GM21529 (cell line): ENCODE data around the gene MINDY4.

Experiments
- ATAC-seq: cut with Tn5 transposase; IDR thresholded peaks from one replicate; pipeline ENCODE4 v1.9.1; 2021; ENCODE audit not compliant: unreplicated experiment

The MINDY4 gene

DNA sequence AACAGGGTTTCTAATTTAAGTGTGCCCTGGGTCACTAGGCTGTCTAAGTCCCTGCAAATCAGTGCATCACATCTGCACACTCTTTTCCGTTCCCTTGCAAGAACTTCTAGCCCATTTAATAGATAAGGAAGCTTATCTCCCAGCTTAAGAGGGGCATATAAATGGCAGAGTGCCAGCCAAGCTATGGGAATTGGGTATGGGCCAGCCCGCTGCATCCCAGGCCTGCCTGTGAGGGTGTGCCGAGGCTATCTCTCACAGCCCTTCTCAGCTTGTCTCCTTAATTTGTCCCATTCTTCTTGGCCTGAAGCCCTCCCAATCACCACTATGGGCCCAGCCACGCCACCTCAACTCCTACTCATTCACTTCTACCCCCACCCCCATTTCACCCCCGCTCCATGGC, 155.1 kb downstream of the MINDY4 start:
- ATAC-seq: no peak

DNA sequence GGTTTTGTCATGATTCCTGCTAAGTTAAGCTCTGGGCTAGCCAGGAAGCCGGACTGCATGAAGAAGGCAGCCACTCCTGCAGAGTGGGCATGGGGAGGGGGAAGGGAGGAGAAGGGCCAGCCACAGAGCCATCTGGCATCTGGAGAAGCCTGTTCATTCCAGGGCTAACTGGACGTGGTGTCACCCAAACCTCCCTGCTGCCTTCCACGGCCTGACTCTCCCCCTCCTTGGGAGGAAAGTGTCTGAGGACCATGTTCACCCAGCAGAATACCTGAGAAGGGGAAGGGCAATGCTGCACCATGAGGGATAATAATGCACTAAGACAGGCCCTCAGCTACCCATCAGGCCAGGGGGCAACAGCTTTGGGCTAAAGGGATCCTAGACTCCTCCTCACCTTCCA, 155.8 kb downstream of the MINDY4 start:
- no peak for ATAC-seq

DNA sequence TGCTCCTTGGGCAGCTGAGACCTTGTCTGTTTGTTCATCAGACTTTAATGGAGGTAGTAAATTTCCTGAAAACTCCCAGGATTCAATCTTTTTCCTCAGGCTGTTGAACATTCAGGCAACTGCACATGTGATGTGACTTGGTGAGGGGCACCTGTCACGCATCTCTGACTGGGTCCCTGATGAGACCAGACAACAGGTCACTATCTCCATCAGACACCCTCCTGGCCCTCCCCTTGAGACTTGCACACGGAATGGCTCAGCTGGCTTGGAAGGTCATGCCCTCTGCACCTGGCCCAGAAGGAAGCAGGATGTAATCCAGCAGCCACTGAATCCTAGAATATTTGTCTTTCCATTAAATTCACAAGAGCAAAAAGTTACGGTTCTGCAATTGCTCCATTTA, 156.3 kb downstream of the MINDY4 start:
- ATAC-seq: no peak

DNA sequence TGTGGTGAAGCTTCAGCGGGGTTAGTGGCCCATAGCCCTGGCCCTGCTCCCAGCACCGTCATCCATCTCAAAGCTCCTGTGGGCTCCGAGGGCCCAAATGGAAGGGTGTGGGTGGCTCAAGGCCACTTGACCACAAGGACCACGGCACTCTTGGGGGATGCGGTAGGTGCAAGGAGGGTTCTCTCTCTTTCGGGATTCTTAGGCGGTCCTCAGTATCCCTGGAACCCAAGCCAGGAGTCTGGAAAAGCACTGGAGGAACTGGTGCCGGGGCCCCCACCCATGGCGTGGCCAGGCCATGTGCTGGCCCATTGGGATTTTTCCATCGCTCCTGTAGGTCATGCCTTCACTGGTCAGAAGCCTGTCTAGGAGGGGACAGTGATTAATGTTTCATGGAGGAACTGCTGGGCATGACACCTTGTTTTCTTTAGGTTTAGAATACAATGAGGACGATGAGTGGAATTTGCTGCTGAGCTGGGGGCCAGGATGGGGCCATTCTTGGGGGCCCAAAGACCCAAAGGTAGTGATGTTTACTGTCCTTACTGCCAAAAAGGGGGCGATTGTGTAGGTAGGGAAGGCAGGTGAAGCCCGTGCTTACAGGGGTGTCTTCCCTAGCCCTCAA, 157.1 kb downstream of the MINDY4 start:
- no peak for ATAC-seq

DNA sequence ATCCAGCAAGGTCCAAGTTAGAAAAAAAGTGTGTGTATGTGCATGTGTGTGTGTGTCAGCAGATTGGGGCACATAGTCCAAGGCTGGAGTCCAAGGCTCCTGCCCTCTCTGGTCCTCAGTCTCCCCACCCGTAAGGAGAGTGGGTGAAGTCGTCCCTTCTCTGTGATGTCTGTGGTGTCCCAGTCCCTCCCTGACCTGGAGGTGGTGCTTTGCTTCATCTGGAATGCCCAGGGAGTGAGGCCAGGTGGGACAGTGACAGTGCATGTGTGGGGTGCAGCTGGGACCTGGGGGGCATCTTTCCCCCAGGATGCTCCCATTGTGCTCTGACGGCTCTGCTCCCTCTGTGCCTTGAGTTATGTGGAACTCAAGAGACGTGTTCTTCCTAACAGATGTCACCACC, 158.5 kb downstream of the MINDY4 start:
- no peak for ATAC-seq

DNA sequence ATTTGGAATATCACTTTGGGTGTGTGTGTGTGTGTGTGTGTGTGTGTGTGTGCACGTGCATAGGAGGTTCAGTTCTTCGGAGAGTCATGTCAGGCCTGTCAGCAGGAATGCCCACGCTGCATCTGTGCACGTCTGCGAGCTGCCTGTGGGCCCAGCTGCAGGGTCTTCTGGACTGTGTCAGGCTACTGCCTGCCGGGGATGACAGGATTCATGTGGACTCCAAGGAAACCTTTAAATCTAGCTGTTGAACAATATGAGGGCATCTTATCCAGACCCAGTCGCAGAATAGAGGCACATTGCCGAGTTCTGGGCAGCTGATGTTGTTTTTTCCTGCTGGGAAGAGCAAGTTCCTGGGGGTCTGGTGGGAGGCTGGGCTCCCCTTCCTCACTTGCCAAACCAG, 159.4 kb downstream of the MINDY4 start:
- no peak for ATAC-seq

DNA sequence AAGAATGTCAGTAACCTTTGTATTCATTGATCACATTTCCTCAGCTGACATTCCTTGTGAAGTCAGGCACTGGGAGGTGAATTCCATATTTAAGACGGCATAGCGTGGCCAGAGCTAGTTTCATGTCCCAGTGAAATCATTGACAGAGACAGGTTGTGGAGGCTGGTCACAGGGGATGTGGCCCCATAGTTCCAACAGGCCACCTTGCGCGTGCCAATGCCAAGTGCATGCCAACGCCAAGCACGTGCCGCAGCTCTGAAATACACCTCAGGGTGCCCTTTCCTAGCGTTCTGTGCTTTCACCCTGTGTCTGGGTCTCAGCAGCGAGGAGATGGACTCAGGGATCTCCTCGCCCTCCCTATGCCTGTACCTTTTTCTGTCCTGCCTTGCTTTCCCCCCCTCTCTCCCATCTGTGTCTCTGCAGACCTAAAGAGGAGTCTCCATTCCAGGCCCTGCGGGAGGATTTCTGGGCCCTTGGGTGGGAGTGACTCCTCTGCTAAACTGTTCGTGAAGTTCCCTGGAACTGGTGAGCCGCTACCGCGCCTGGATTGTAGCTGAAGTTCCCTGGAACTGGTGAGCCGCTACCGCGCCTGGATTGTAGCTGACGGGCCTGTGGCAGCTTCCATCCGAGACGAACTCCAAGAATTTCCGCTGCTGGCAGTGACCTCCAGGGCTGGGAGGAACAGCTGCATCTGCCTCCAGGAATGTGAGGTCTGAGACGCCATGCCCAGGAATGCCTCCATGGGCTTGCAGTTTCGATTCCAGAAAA, 160.1 kb downstream of the MINDY4 start:
- no peak for ATAC-seq

DNA sequence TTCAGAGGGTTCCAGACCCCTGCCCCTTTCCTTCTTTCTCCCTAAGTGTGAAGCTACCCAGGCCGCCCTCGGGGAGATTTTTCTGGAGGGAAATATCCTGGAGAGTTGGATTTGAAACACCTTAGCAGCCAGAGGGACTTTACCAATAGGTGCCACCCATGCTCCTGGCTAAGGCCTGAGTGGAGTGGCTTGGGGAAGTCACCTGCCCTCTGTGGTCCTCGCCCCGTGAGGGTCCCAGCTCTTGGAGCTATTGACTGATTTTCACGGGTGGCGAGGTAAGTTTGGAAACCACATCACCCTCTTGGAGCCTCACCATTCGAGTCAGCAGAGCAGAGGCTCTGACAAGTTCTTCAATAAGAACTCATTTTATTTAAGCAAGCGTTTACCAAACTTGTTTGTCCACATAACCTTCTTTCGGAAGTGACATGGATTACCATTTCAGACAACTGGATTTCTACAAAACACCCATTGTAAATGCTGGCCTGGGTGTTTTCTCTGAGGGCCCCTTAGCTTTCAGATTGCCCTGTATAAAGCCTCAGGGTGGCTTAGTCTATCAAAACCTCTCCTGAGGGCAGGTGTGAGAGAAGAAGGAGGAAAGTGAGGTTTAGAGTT, 160.8 kb downstream of the MINDY4 start:
- no peak for ATAC-seq

DNA sequence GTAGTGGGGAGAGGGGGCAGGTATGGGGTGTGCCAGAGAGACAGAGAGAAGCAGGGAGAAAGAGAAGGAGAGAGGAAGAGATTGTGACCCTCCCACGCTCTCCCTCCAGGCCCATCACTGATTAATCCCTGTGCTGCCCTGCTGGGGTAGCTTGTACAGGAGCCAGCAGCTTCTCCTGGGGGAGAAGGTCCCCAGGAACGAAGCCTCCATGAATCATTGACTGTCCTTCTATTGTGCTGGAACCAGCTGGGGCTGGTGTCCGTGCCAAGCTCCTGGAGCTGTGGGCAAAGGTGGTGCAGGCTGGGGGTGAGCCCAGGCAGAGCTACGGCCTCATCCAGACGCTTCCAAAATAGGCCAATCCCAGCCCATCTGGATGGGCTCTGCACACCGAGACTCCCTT, 161.3 kb downstream of the MINDY4 start:
- no peak for ATAC-seq

DNA sequence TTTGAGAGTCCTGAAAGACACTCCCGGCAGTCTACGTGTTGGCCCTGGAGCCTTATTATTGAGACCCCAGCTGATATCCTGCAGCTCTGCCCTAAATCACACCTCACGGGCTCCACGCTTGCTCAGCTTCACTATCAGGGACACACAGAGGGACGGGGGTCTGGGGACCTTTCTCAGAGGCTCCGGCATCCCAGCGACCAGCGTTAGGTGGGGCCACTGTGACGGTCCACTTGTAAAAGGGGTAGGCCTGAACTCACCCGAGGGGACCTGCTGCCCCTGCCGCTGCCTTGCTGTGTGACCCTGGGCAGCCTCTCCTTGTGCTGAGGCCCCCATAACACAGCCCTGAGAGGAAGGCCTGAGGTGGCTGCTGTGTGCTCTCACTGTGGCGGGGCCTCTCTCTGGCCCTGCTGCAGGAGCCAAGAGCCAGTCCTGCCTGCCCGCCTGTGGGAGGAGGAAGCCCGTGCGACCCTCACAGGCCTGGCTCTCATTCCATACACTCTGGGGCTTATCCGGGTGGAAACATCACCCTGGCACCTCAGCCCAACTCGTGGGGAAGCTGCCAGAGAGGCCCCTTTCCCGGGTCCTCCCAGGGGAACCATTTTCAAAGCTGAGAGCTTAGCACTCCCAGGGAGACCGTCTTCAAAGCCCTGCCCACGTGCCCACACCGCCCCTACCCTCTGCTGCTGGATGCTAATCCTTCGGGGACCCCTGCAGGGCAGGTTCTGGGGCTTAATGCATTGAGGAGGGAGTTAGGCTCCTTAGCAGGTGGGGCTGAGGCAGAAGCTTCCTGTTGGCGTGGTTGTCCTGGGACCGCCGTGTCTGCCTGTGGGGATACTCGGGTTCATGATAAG, 162.1 kb downstream of the MINDY4 start:
- ATAC-seq: no peak

DNA sequence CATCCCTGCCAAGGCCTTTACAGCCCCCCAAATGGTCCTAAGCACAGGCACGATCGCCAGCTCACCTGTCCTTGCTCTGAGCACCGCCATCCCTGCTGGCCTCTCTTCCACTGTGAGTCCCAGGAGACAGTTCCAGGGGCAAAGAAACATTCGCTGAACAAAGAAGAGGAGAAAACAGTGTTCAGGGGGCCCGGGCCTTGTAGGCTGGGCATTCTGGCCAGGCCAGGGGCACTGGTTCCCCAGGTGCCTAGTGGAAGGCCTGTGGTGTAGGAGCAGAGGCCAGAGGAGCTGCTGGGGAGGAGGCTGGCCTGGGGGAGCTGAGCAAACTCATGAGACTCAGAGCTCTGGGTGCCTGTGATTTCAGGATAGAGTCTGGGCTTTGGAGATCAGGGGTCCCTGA, 163.0 kb downstream of the MINDY4 start:
- no peak for ATAC-seq

DNA sequence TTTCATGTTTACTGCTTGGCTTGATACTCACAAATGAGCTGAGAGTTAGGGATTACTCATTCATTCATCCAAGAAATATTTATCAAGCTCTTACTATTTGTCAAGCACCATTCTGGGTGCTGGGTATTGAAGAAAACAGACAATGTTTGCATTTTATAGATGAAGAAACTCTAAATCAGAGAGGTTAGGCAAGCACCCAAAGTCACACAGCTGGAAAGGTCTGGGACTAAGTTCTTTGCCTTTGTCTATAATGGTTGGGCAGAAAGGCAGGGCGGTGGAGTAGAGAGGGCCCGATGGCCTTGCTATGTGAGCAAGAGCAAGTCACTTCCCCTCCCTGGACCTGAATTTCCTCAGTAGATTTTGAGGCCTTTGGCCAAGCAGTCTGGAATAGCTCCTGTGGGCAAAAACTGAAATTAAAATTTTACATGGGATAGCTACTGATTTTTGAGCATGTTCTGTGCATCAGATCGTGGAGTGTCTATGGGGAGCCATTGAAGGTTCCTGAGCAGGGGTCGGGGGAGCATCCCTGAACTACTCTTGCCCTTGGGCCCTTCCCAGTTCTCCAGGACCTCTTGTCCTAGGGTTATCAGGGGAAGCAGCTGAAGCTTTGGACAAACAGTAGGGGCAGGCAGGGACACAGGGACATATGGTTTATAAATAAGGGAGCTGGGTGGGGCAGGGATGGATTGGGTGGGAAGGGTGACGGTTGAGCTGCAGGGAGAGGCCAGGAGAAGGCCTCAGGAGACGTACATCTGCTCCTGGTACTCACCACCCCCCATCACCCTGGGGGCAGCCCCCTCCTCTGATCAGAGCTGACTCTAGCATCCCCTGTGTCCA, 163.7 kb downstream of the MINDY4 start:
- ATAC-seq: no peak

DNA sequence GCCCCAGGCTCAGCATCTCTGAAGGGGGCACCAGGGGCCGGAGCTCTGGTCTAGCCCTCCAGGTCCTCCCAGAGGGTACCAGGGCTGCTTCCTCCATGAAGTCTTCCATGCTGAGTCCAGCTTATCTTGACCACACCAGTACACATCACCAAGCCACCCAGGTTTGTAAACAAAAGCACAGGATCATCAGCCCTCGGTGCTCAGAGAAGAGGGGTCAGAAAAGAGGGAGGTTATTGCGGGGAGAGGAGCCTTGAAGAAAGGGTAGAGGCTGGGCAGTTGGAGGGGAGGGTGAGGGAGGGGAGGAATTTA, 164.3 kb downstream of the MINDY4 start:
- no peak for ATAC-seq

DNA sequence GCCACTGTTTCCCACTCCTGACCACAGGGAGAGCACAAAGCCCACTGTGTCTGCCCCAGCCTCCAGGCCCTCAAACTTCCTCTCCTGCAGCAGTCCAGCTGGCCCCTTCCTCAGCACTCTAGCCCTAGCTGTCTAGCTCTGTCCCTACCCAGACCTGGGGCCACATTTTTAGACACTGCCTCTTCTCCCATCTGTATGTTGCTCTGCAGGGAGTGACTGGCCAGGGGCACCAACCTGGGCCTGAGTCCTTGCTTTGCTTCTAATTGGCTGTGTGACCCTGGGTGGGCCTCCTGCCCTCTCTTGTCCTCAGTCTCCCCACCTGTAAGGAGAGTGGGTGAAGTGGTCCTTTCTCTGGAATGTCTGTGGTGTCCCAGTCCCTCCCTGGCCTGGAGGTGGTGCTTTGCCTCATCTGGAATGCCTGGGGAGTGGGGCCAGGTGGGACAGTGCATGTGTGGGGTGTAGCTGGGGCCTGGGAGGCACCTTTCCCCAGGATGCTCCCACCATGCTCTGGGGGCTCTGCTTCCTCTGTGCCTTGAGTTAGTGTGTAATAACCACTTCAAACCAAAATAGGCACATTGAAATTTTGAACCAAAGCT, 165.5 kb downstream of the MINDY4 start:
- no peak for ATAC-seq

DNA sequence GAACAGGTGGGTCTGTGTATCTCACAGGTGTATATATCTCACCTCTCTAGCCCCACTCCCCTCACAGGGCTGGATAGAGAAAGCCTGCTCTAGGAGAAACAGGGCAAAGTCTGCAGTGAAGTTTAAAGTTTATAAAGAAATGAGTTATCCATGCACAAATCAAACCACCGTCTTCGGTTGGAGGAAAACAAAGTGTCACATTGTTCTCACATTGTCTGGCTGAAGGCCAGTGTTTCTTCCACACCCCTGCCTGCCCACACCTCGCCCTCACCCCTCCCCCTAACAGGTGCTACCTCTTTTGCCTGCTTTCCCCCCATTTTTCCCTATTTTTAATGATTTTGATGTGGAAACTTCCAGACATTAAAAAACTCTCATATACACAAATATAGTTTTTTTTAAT, 166.2 kb downstream of the MINDY4 start:
- no peak for ATAC-seq

DNA sequence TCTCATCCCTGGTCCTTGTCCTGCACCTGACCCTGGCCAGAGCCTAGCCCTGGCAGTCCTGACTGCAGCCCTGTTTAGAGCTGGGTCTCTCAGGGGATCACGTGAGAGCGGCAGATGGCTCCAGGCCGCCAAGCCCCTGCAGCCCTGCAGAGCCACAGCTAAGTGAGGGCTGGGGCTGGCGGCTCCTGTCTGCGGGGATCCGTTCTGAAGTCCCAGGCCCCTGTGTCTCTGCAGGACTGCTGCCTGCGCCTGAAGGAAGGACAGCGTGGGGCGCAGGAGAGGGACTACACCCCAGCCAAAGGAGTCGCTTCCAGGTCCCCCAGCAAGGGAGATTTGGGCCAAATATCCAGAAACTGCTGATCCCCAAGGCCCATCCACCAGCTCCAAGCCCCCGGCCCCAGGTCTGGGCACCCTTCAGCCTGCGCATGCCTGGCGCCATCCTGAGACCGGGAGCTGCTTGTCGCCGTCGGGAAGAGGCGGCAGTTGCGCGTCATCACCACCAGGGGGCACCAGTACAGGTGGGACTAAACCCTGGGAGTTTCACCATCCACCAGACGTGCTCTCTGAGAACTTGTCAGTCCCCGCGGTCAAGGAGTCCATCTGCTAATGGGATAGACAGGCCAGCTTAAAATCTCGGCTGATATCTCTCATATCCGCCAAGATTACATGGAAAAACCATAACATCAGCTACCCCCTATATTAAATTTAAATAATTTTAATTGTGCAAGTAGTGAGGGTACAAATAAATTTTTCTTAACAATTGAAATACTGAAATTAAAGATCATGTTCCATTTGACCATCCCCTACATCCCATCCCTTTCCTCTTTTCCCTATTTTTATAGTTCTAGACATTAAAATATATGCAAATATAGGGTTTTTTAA, 167.5 kb downstream of the MINDY4 start:
- ATAC-seq: peak; percentile 92

DNA sequence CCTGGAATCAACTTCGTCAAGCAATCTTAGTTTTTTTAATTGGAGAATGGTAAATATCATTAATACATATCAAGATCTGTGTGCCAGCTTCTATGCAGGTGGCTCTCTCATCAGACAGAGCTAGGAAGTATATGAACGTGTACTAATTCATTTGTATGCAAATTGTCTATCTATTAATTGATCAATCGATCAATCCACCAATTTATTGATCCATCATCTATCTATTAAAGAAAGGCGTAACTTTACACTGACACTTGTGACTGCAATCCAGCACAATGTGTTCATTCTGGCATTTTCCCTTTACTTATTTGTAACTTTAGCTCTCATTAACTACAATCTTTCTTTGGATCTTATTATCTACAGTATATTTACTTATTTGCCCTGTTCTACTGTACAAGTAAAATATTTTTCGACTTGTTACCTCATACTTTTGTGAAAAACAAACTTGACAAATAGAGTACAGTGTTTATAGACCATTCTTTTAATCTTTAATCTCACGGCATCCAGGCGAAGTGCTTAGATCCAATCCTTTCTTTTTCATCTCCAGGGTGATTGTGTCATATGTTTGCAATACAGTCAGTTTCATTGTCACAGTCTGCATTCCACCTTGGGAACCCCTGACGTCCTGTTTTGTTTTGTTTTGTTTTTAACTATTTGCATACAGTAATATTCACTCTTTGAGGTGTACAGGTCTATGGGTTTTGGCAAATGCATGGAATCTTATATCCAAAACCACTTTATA, 170.5 kb downstream of the MINDY4 start:
- no peak for ATAC-seq
